GM10266 (cell line): ENCODE measurements around the gene LSM14B.

Experiments
- DNase-seq: peaks from one replicate; pipeline ENCODE4 v3.0.0; 2012; ENCODE audit errors: extremely low spot score
- CTCF ChIP-seq: IDR thresholded peaks from 2 replicates; pipeline ENCODE4 v1.5.1; 2012; ENCODE audit warnings: mild to moderate bottlenecking, low read depth; ENCODE audit not compliant: control insufficient read depth, insufficient read depth; ENCODE audit errors: missing control alignments

LSM14B gene

GRCh38 chr20:62087227-62087626, 35.0 kb upstream of the LSM14B start:
- no peak for DNase-seq
- TF ChIP-seq CTCF, result no peak

GRCh38 chr20:62087632-62088031, 34.6 kb upstream of the LSM14B start:
- DNase-seq, result no peak
- no peak for TF ChIP-seq CTCF

- no peak for DNase-seq
- TF ChIP-seq CTCF, result no peak
Observed at GRCh38 chr20:62088258-62089127, 33.8 kb upstream of the LSM14B start.

GRCh38 chr20:62089393-62089792, 32.9 kb upstream of the LSM14B start:
- DNase-seq, result no peak

GRCh38 chr20:62096421-62097380, 25.6 kb upstream of the LSM14B start:
- DNase-seq, result no peak
- TF ChIP-seq CTCF, result no peak

More at GRCh38 chr20:62089393-62089792, 32.9 kb upstream of the LSM14B start:
- no peak for TF ChIP-seq CTCF

GRCh38 chr20:62097881-62098407, 24.3 kb upstream of the LSM14B start:
- no peak for DNase-seq
- TF ChIP-seq CTCF, result no peak
